CD4-positive, alpha-beta T cell treated with Interleukin-12 subunit alpha and Interleukin-12 subunit beta, for 1 hour (primary cell): Measurements from ENCODE around the gene MCUR1.
"Not testable (repeated sequence)": the region's sequence is repeated elsewhere in the genome, so short reads cannot be mapped to it uniquely, and the experiment has no call there.

Source experiments
- DNase-seq: peaks from one replicate; pipeline ENCODE4 v3.0.0-alpha.2; 2020

Gene MCUR1

GRCh38 chr6:13775466-13775865 is 38.9 kb downstream of the MCUR1 start:
- DNase-seq = not testable (repeated sequence)

GRCh38 chr6:13772358-13773030 is 41.9 kb downstream of the MCUR1 start:
- DNase-seq = not testable (repeated sequence)

GRCh38 chr6:13769655-13770053 is 44.7 kb downstream of the MCUR1 start:
- no peak for DNase-seq

GRCh38 chr6:13769034-13769654 is 45.2 kb downstream of the MCUR1 start:
- DNase-seq = no peak

- DNase-seq = peak; percentile 46
These were observed 47.1 kb downstream of the MCUR1 start for GRCh38 chr6:13767121-13767808.

GRCh38 chr6:13766201-13766634 is 48.1 kb downstream of the MCUR1 start:
- no peak for DNase-seq

GRCh38 chr6:13765570-13765969 is 48.8 kb downstream of the MCUR1 start:
- DNase-seq = no peak

GRCh38 chr6:13764996-13765395 is 49.4 kb downstream of the MCUR1 start:
- no peak for DNase-seq

- DNase-seq = peak; percentile 8
These were observed 50.5 kb downstream of the MCUR1 start for GRCh38 chr6:13763740-13764381.

- peak; percentile 28 for DNase-seq
These were observed 51.5 kb downstream of the MCUR1 start for GRCh38 chr6:13762611-13763441.

GRCh38 chr6:13761361-13762036 is 52.9 kb downstream of the MCUR1 start:
- DNase-seq = no peak

- DNase-seq = no peak
These were observed 53.8 kb downstream of the MCUR1 start for GRCh38 chr6:13760307-13761304.

- no peak for DNase-seq
These were observed 55.3 kb downstream of the MCUR1 start for GRCh38 chr6:13759025-13759424.

- DNase-seq = no peak
These were observed 59.7 kb downstream of the MCUR1 start for GRCh38 chr6:13754644-13755043.

GRCh38 chr6:13743736-13744127 is 70.6 kb downstream of the MCUR1 start:
- no peak for DNase-seq

- DNase-seq = no peak
These were observed 71.2 kb downstream of the MCUR1 start for GRCh38 chr6:13742961-13743735.

- no peak for DNase-seq
These were observed 73.0 kb downstream of the MCUR1 start for GRCh38 chr6:13741365-13741764.
